Keratinocyte (primary cell): ENCODE data around the gene MS4A8.

Experiments used
- EZH2 ChIP-seq: IDR thresholded peaks from one replicate; pipeline ENCODE4 v1.6.1; 2012; ENCODE audit warnings: inconsistent platforms, mild to moderate bottlenecking, low read length, moderate library complexity
- TF ChIP-seq, protein P1 (sequence below), 3 experiments: IDR thresholded peaks in 1 of 3; conservative IDR thresholded peaks in 1 of 3; optimal IDR thresholded peaks in 1 of 3; 2 replicates in 2 of 3; 3 replicates in 1 of 3; pipeline versions ENCODE3 to v1.5.1; 2011; ENCODE audit warnings: low read length in 3 of 3, mild to moderate bottlenecking in 3 of 3, moderate library complexity in 2 of 3, control low read depth in 1 of 3, inconsistent platforms in 1 of 3; ENCODE audit not compliant: insufficient read depth in 2 of 3; ENCODE audit errors: extremely low read depth in 1 of 3

DNA sequence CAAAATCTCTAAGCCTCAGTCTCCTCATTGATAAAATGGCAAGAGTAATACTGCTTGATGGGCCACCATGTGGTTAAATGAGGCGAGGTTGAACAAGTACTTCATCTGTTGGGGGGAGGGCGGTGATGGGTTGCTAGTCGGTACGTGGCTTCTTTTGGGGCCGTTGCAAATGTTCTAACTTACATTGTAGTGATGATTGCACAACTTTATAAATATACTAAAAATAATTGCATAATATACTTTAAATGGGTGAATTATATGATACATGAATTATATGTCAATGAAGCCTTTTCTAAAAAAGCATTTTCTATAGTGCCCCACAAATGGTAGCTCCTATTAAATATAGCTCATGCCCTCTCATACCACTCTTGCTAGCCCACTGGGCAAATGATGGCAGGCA is 6.5 kb downstream of the MS4A8 start:
- TF ChIP-seq, protein P1, sequence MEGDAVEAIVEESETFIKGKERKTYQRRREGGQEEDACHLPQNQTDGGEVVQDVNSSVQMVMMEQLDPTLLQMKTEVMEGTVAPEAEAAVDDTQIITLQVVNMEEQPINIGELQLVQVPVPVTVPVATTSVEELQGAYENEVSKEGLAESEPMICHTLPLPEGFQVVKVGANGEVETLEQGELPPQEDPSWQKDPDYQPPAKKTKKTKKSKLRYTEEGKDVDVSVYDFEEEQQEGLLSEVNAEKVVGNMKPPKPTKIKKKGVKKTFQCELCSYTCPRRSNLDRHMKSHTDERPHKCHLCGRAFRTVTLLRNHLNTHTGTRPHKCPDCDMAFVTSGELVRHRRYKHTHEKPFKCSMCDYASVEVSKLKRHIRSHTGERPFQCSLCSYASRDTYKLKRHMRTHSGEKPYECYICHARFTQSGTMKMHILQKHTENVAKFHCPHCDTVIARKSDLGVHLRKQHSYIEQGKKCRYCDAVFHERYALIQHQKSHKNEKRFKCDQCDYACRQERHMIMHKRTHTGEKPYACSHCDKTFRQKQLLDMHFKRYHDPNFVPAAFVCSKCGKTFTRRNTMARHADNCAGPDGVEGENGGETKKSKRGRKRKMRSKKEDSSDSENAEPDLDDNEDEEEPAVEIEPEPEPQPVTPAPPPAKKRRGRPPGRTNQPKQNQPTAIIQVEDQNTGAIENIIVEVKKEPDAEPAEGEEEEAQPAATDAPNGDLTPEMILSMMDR (optimal IDR thresholded peaks at IDR 0.05 in 1 of 3, IDR thresholded peaks at IDR 0.05 in 1 of 3, conservative IDR thresholded peaks at IDR 0.05 in 1 of 3; ENCODE audit: extremely low read depth in 1 of 3, insufficient read depth in 2 of 3, low read length in 3 of 3): no peak
- no peak for TF ChIP-seq EZH2
